AG04449 (cell line): ENCODE measurements around the gene RILPL2.

Experiments used
- CTCF ChIA-PET: fragments of 350-600 bp; formaldehyde crosslinking; extraction: SDS; loops from one replicate; lab custom pipeline; 2021; ENCODE audit warnings: antibody characterized with exemption; lab: Yijun Ruan, JAX
- POLR2A ChIA-PET: fragments of 400-600, 350-600 bp; formaldehyde crosslinking; extraction: SDS; loops from one replicate; lab custom pipeline; 2020; ENCODE audit warnings: antibody characterized with exemption, inconsistent platforms; lab: Yijun Ruan, JAX
- DNase-seq: peaks from one replicate; pipeline ENCODE4 v3.0.0-alpha.2; 2010; ENCODE audit warnings: low read depth, low spot score
- H3K4me3 ChIP-seq: 2 replicates; pipeline ENCODE4 v1.5.1; 2011; ENCODE audit warnings: low read depth, mild to moderate bottlenecking, control low read depth, low read length
- CTCF ChIP-seq: IDR thresholded peaks from one replicate; pipeline ENCODE4 v1.5.1; 2011; ENCODE audit warnings: mild to moderate bottlenecking, moderate library complexity, low read length, control low read depth, inconsistent platforms; ENCODE audit not compliant: insufficient read depth; ENCODE audit errors: missing control alignments

RILPL2 gene

GRCh38 chr12:123396954-123397353 lies 39.5 kb downstream of the RILPL2 start:
- TF ChIP-seq CTCF, result no peak
- H3K4me3 ChIP-seq, result no peak overlapping the region
- DNase-seq, result no peak
- ChIA-PET CTCF (interaction anchor here (0.9 kb wide), 2 partner anchors 10 to 16 kb away, joined by 3 read pairs; no protein-coding TSS in a partner anchor), POLR2A (no interaction called here)

GRCh38 chr12:123396543-123396942 lies 39.9 kb downstream of the RILPL2 start:
- ChIA-PET POLR2A (no interaction called here), CTCF (interaction anchor here (0.9 kb wide), 2 partner anchors 9 to 16 kb away, joined by 3 read pairs; no protein-coding TSS in a partner anchor)
- TF ChIP-seq CTCF, result no peak
- DNase-seq, result no peak
- no peak overlapping the region for H3K4me3 ChIP-seq

GRCh38 chr12:123395236-123395635 lies 41.2 kb downstream of the RILPL2 start:
- no peak for TF ChIP-seq CTCF
- POLR2A ChIA-PET, result no interaction called here
- no peak overlapping the region for H3K4me3 ChIP-seq
- CTCF ChIA-PET, result interaction anchor here (1.3 kb wide), 1 partner anchor 10 kb away, joined by 3 read pairs; no protein-coding TSS in a partner anchor
- no peak for DNase-seq

- ChIA-PET CTCF (no interaction called here), POLR2A (interaction anchor here (0.6 to 1.5 kb wide), 2 partner anchors 9 to 68 kb away, joined by 3 read pairs; no protein-coding TSS in a partner anchor)
- no peak for DNase-seq
- TF ChIP-seq CTCF, result no peak
- no peak overlapping the region for H3K4me3 ChIP-seq
Measured at GRCh38 chr12:123393747-123394146, 42.7 kb downstream of the RILPL2 start.

GRCh38 chr12:123391546-123392343 lies 44.7 kb downstream of the RILPL2 start:
- POLR2A ChIA-PET, result interaction anchor here (1.2 kb wide), 1 partner anchor 8 kb away, joined by 4 read pairs; the partner anchor contains the start of gene KMT5A
- no peak for DNase-seq
- no peak overlapping the region for H3K4me3 ChIP-seq
- CTCF ChIA-PET, result interaction anchor here (0.9 to 1.6 kb wide), 5 partner anchors 8 to 191 kb away, joined by 3 to 6 read pairs (median 3); partner anchors contain the start of gene KMT5A
- no peak for TF ChIP-seq CTCF
